HL-60 (cell line): ENCODE results near the gene CALU.

ENCODE experiments used
- GABPA ChIP-seq: IDR thresholded peaks from 2 replicates; pipeline ENCODE4 v1.6.1; 2012; ENCODE audit warnings: low read depth
- POLR2AphosphoS5 ChIP-seq: IDR thresholded peaks from 2 replicates; pipeline ENCODE4 v1.6.1; 2012; ENCODE audit warnings: low read depth
- TF ChIP-seq, protein P1 (sequence below): IDR thresholded peaks from one replicate; pipeline ENCODE4 v1.5.1; 2011; ENCODE audit warnings: low read length, control low read depth, inconsistent platforms; ENCODE audit not compliant: insufficient read depth
- TF ChIP-seq, protein P2 (sequence below): IDR thresholded peaks from 2 replicates; pipeline ENCODE4 v1.6.1; 2012; ENCODE audit warnings: low read depth; ENCODE audit not compliant: insufficient replicate concordance

DNA sequence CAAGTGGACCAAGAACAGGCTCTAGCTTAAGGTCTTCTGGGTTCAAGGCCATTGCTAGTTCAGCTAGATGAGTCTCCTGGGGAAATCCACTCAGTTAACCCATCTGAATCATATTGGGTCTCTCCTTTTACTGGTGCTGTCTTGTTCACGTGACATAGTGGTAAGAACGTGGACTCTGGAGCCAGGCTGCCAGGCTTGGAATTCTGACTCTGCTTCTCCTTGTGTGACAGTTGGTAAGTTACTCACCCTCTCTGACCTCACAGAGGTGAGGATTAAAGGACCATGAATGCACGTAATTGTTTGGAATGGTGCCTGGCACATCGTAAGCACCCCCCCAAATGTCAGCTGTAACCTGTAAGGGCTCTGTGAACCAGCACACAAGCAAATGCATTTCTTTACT, 9.7 kb upstream of the CALU start:
- TF ChIP-seq POLR2AphosphoS5 (no peak), GABPA (no peak)
- TF ChIP-seq, protein P1, sequence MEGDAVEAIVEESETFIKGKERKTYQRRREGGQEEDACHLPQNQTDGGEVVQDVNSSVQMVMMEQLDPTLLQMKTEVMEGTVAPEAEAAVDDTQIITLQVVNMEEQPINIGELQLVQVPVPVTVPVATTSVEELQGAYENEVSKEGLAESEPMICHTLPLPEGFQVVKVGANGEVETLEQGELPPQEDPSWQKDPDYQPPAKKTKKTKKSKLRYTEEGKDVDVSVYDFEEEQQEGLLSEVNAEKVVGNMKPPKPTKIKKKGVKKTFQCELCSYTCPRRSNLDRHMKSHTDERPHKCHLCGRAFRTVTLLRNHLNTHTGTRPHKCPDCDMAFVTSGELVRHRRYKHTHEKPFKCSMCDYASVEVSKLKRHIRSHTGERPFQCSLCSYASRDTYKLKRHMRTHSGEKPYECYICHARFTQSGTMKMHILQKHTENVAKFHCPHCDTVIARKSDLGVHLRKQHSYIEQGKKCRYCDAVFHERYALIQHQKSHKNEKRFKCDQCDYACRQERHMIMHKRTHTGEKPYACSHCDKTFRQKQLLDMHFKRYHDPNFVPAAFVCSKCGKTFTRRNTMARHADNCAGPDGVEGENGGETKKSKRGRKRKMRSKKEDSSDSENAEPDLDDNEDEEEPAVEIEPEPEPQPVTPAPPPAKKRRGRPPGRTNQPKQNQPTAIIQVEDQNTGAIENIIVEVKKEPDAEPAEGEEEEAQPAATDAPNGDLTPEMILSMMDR: no peak
- TF ChIP-seq, protein P2, sequence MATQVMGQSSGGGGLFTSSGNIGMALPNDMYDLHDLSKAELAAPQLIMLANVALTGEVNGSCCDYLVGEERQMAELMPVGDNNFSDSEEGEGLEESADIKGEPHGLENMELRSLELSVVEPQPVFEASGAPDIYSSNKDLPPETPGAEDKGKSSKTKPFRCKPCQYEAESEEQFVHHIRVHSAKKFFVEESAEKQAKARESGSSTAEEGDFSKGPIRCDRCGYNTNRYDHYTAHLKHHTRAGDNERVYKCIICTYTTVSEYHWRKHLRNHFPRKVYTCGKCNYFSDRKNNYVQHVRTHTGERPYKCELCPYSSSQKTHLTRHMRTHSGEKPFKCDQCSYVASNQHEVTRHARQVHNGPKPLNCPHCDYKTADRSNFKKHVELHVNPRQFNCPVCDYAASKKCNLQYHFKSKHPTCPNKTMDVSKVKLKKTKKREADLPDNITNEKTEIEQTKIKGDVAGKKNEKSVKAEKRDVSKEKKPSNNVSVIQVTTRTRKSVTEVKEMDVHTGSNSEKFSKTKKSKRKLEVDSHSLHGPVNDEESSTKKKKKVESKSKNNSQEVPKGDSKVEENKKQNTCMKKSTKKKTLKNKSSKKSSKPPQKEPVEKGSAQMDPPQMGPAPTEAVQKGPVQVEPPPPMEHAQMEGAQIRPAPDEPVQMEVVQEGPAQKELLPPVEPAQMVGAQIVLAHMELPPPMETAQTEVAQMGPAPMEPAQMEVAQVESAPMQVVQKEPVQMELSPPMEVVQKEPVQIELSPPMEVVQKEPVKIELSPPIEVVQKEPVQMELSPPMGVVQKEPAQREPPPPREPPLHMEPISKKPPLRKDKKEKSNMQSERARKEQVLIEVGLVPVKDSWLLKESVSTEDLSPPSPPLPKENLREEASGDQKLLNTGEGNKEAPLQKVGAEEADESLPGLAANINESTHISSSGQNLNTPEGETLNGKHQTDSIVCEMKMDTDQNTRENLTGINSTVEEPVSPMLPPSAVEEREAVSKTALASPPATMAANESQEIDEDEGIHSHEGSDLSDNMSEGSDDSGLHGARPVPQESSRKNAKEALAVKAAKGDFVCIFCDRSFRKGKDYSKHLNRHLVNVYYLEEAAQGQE: no peak
